Choroid plexus epithelial cell (primary cell): ENCODE measurements around the gene SLIT1.

Source experiments
- DNase-seq: peaks from one replicate; pipeline ENCODE4 v3.0.0-alpha.2; 2010; ENCODE audit warnings: low read depth
- H3K4me3 ChIP-seq: 2 replicates; pipeline ENCODE4 v1.5.1; 2011; ENCODE audit warnings: low read depth, mild to moderate bottlenecking, control low read depth, low read length, moderate library complexity
- TF ChIP-seq, protein P1 (sequence below): conservative IDR thresholded peaks from 2 replicates; pipeline ENCODE4 v1.5.1; 2011; ENCODE audit warnings: low read depth, mild to moderate bottlenecking, control low read depth, inconsistent platforms, low read length, moderate library complexity

Gene SLIT1

DNA sequence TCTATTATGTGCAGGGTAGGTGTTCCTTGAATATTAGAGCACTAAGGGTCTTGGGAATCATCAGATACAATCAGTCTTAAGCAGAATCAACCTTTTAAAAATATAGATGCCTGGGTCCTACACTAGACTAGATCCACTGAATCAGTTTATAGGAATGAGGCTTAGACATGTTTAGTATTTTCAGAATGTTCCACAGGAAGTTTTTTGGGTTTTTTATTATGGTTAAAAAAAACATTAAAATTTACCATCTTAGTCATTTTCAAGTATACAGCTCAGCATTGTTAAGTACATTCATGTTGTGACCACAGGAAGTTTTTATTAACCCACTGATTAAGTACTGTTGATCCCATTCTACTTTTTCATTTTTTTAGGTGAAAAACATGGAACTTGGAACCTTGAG, 217.9 kb downstream of the SLIT1 start:
- H3K4me3 ChIP-seq: no peak overlapping the region
- DNase-seq: peak; percentile 26
- TF ChIP-seq, protein P1, sequence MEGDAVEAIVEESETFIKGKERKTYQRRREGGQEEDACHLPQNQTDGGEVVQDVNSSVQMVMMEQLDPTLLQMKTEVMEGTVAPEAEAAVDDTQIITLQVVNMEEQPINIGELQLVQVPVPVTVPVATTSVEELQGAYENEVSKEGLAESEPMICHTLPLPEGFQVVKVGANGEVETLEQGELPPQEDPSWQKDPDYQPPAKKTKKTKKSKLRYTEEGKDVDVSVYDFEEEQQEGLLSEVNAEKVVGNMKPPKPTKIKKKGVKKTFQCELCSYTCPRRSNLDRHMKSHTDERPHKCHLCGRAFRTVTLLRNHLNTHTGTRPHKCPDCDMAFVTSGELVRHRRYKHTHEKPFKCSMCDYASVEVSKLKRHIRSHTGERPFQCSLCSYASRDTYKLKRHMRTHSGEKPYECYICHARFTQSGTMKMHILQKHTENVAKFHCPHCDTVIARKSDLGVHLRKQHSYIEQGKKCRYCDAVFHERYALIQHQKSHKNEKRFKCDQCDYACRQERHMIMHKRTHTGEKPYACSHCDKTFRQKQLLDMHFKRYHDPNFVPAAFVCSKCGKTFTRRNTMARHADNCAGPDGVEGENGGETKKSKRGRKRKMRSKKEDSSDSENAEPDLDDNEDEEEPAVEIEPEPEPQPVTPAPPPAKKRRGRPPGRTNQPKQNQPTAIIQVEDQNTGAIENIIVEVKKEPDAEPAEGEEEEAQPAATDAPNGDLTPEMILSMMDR: no peak

DNA sequence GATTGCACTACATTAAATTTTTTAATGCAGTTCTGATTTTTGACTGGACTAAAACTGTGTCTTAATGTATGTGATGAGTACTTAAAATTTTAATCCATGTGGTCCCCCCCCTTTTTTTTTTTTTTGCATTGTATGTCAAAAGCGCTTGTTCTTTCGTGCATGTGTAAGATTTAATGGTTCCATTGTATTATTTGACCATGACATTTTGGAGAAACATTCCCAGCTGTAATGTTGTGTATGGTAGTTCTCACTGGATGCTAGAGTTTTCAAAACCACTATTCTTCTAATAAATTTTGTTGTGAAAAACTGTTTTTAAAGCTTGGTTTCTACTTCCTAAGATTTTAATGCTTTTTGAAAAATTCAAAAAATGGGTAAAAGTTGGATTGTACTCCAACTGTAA, 221.6 kb downstream of the SLIT1 start:
- TF ChIP-seq, protein P1: no peak
- DNase-seq: no peak
- H3K4me3 ChIP-seq: no peak overlapping the region

DNA sequence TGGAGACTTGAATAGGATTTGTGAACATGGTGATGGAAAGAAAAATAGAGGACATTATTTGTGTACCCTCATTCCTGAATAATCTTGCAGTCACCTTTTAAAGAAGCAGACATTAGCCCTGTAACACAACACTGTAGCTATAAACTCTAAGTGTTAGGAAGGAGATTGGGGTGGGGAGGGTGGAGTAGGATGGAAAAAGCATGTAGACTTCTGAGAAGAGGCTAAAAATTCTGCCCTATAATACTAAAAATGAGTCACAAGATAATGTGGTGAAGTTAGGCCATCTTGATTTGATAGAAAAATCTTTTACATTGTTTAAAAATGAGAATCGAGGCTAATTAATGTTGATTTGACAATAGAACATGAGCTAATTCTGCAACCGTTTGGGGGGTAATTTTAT, 224.9 kb downstream of the SLIT1 start:
- H3K4me3 ChIP-seq: no peak overlapping the region
- DNase-seq: peak; percentile 5
- TF ChIP-seq, protein P1: no peak

DNA sequence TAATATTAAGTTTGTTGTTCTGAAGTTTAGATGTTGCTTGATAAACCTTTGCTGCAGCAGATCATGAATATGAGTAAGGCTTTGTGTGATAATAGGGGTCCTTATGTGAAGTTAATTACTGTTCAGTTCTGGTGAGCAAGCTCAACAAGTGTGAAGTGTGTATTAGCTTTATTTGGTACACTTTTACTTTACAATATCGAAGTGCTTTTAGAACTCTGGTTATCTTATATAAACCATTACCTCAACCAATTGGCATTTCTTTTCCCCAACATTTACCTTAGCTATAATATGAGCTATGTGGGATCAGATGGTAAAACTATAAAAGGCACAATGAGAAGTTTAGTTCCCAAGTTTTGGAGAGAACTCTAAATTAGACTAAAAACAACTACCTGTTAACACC, 226.0 kb downstream of the SLIT1 start:
- peak; percentile 13 for DNase-seq

DNA sequence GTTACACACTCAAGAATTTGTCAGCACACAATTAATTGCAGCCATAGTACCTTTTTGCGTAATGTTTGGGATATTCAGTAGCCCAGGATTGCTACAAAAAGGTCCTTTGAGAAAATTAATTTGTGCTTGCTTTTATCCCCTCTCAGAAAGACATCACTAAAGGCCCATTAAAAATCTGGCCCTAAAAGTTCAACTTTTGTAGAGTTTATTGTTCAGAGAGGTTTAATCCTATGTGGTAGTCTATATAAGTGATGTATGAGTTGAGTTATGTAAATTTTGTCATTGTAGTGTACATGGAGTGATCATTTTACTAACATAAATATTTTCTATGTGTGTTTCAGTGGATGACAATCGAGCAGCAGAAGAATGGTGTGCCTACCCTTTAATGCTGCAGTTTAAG, 227.7 kb downstream of the SLIT1 start:
- no peak overlapping the region for H3K4me3 ChIP-seq
- no peak for DNase-seq
- TF ChIP-seq, protein P1: no peak

More for the DNA sequence above, 226.0 kb downstream of the SLIT1 start:
- TF ChIP-seq, protein P1: no peak
- H3K4me3 ChIP-seq: no peak overlapping the region

DNA sequence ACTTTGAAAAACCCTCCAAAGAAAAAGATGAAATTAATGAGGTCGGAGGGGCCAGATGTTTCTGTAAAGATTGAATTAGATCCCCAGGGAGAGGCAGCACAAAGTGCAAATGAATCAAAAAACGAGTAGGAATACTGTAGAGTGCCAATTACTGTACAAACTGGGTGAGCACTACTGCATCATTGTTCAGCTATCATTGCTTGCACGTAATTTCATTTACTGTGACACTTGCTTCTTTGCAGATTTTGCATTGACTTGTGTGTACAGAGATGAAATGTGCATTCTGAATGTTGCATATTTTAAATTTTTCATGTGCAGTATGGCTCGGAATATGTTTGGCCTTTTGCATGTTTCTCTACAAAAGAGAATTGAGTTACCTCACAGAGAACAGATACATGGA, 230.0 kb downstream of the SLIT1 start:
- H3K4me3 ChIP-seq: no peak overlapping the region
- DNase-seq: no peak
- TF ChIP-seq, protein P1: no peak

DNA sequence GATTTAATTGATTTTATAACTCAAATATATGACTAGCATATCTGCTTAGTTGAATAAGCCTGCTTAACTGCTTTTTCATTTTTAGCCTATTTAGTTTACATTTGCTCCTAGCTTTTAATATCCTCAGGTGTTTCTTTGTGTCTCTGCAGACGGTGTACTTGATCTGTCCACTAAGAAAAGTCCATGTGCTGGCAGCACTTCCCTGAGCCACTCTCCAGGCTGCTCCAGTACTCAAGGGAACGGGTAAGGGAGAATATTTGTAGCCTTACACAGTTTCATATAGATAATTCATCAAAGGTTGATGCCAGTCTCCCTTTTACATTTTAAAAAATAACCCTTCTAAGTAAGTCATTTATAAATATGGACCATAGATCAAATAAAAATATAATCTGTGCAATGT, 233.8 kb downstream of the SLIT1 start:
- no peak for DNase-seq
- H3K4me3 ChIP-seq: no peak overlapping the region
- TF ChIP-seq, protein P1: no peak
